ENCODE measurements around the gene ZDHHC14. TPM values are rescaled to one million over a fixed set of nuclear protein-coding genes. Genes with fewer than 3 reads are reported as not detected.
"Not testable (repeated sequence)": the region's sequence is repeated elsewhere in the genome, so short reads cannot be mapped to it uniquely, and the experiment has no call there.

Gene ZDHHC14
- total RNA-seq, 1 donor from 2014 or later: 15.2 TPM

GRCh38 chr6:157464653-157465535 lies 83.9 kb downstream of the ZDHHC14 start:
- Histone ChIP-seq H3K9me3 (no peaks in the 10 kb centered on the region), H3K4me3 (no peak overlapping the region), H3K27me3 (no peaks in the 10 kb centered on the region), H3K36me3 (no peaks in the 10 kb centered on the region), H3K27ac (no peak overlapping the region), H3K4me1 (no peaks in the 10 kb centered on the region)
- TF ChIP-seq POLR2A (IDR thresholded peaks at IDR 0.05) (no peak), CTCF (IDR thresholded peaks at IDR 0.05) (no peak), POLR2AphosphoS5 (IDR thresholded peaks at IDR 0.05; ENCODE audit: insufficient read depth in 1 of 2, low read depth in 1 of 2) (no peak)
- DNase-seq (ENCODE audit: extremely low spot score in 2 of 2): peak in 1 of 2 donors; percentile 67
- intact Hi-C loops (cut with DNase I): no loop called here

- H3K9me3 ChIP-seq: no peaks in the 10 kb centered on the region
- H3K4me3 ChIP-seq: no peak overlapping the region
- H3K27ac ChIP-seq: no peak overlapping the region
- intact Hi-C loops (cut with DNase I): no loop called here
- TF ChIP-seq POLR2A (IDR thresholded peaks at IDR 0.05) (no peak), POLR2AphosphoS5 (IDR thresholded peaks at IDR 0.05; ENCODE audit: insufficient read depth in 1 of 2, low read depth in 1 of 2) (no peak), CTCF (IDR thresholded peaks at IDR 0.05) (no peak)
- no peaks in the 10 kb centered on the region for H3K4me1 ChIP-seq
- H3K36me3 ChIP-seq: no peaks in the 10 kb centered on the region
- no peak for DNase-seq (ENCODE audit: extremely low spot score in 2 of 2)
- no peaks in the 10 kb centered on the region for H3K27me3 ChIP-seq
Measured at GRCh38 chr6:157466342-157466648, 85.3 kb downstream of the ZDHHC14 start.

- H3K4me1 ChIP-seq; H3K27ac ChIP-seq; H3K9me3 ChIP-seq; intact Hi-C loops (cut with DNase I); H3K4me3 ChIP-seq; DNase-seq (ENCODE audit: extremely low spot score in 2 of 2); H3K36me3 ChIP-seq; H3K27me3 ChIP-seq: not testable (repeated sequence)
Measured at GRCh38 chr6:157467339-157467738, 86.3 kb downstream of the ZDHHC14 start.

- H3K9me3 ChIP-seq: no peaks in the 10 kb centered on the region
- no peaks in the 10 kb centered on the region for H3K27me3 ChIP-seq
- intact Hi-C loops (cut with DNase I): no loop called here
- TF ChIP-seq CTCF (IDR thresholded peaks at IDR 0.05) (no peak), POLR2A (IDR thresholded peaks at IDR 0.05) (no peak), POLR2AphosphoS5 (IDR thresholded peaks at IDR 0.05; ENCODE audit: insufficient read depth in 1 of 2, low read depth in 1 of 2) (no peak)
- H3K4me1 ChIP-seq: no peaks in the 10 kb centered on the region
- no peak overlapping the region for H3K27ac ChIP-seq
- DNase-seq (ENCODE audit: extremely low spot score in 2 of 2): no peak
- H3K36me3 ChIP-seq: no peaks in the 10 kb centered on the region
- no peak overlapping the region for H3K4me3 ChIP-seq
Measured at GRCh38 chr6:157468054-157468453, 87.1 kb downstream of the ZDHHC14 start.

GRCh38 chr6:157468574-157468973 lies 87.6 kb downstream of the ZDHHC14 start:
- Histone ChIP-seq H3K4me3 (no peak overlapping the region), H3K27ac (no peak overlapping the region), H3K27me3 (no peaks in the 10 kb centered on the region), H3K9me3 (no peaks in the 10 kb centered on the region), H3K4me1 (no peaks in the 10 kb centered on the region), H3K36me3 (no peaks in the 10 kb centered on the region)
- TF ChIP-seq POLR2A (IDR thresholded peaks at IDR 0.05) (no peak), POLR2AphosphoS5 (IDR thresholded peaks at IDR 0.05; ENCODE audit: insufficient read depth in 1 of 2, low read depth in 1 of 2) (no peak), CTCF (IDR thresholded peaks at IDR 0.05) (no peak)
- intact Hi-C loops (cut with DNase I): no loop called here
- DNase-seq (ENCODE audit: extremely low spot score in 2 of 2): no peak

Data from vagina (tissue), 2 donors.